ENCODE results near the gene TRPM3.

Gene TRPM3

GRCh38 chr9:70580606-70581195, 540.7 kb downstream of the TRPM3 start:
- H3K4me3 ChIP-seq (ENCODE audit: insufficient read length, low read depth), result no peak overlapping the region
- no peaks in the 10 kb centered on the region for H3K36me3 ChIP-seq (ENCODE audit: insufficient read depth, insufficient read length, low read length)
- H3K9ac ChIP-seq (ENCODE audit: insufficient read length, low read depth), result no peak overlapping the region
- no peak for TF ChIP-seq YY1 (IDR thresholded peaks at IDR 0.05; ENCODE audit: insufficient read depth, insufficient read length)
- no peak for TF ChIP-seq ZNF274 (IDR thresholded peaks at IDR 0.05; ENCODE audit: low read depth, low read length)
- TF ChIP-seq SUZ12 (IDR thresholded peaks at IDR 0.05; ENCODE audit: extremely low read depth, insufficient read depth, insufficient read length), result no peak
- no peaks in the 10 kb centered on the region for H3K9me3 ChIP-seq (ENCODE audit: insufficient read depth, low read length)
- no peak for DNase-seq (ENCODE audit: low read depth, low spot score)
- no peaks in the 10 kb centered on the region for H3K27me3 ChIP-seq (ENCODE audit: insufficient read depth, insufficient read length)
- H3K4me1 ChIP-seq (ENCODE audit: insufficient read depth, insufficient read length), result no peaks in the 10 kb centered on the region

DNA sequence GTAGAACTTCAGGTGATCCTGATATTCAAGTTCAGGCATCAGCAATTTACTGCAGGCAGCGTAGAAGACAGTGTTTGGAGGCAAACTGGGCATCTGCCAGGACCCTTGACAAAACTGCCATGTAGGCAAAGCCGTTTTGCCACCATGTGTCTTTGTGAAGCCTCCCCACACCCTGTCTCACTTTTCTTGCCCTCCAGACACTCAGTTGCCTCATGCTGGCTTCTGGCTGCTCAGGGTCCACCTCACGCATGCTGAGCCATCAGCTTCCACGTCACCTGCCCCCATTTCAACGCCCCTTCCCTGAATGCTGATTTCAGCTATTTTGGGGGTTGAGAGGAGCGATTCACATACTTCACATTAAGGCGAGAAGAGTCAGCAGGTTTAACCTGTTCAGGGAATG, 541.7 kb downstream of the TRPM3 start:
- Histone ChIP-seq H3K9ac (ENCODE audit: insufficient read length, low read depth) (no peak overlapping the region), H3K9me3 (ENCODE audit: insufficient read depth, low read length) (no peaks in the 10 kb centered on the region), H3K4me1 (ENCODE audit: insufficient read depth, insufficient read length) (no peaks in the 10 kb centered on the region), H3K27me3 (ENCODE audit: insufficient read depth, insufficient read length) (no peaks in the 10 kb centered on the region), H3K36me3 (ENCODE audit: insufficient read depth, insufficient read length, low read length) (no peaks in the 10 kb centered on the region), H3K4me3 (ENCODE audit: insufficient read length, low read depth) (no peak overlapping the region)
- no peak for DNase-seq (ENCODE audit: low read depth, low spot score)
- no peak for TF ChIP-seq ZNF274 (IDR thresholded peaks at IDR 0.05; ENCODE audit: low read depth, low read length)
- no peak for TF ChIP-seq YY1 (IDR thresholded peaks at IDR 0.05; ENCODE audit: insufficient read depth, insufficient read length)
- no peak for TF ChIP-seq SUZ12 (IDR thresholded peaks at IDR 0.05; ENCODE audit: extremely low read depth, insufficient read depth, insufficient read length)

DNA sequence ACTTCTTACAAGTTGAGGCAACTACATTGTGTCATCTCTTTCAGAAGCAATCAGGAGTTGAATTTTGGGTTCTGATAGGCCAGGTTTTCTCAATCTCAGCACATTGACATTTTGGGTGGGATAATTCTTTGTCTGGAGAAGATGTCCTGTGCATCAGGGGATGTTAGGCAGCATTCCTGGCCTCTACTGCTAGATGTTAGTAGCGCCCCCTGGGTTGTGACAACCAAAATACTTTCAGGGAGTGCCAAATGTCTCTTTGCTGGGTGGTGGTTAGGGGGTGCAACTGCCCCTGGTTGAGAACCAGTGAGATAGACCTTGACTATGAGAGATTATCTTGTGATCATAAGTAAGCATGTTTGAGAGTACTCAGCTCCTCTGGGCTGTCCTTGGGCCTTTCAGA, 542.7 kb downstream of the TRPM3 start:
- Histone ChIP-seq H3K9me3 (ENCODE audit: insufficient read depth, low read length) (no peaks in the 10 kb centered on the region), H3K4me1 (ENCODE audit: insufficient read depth, insufficient read length) (no peaks in the 10 kb centered on the region), H3K4me3 (ENCODE audit: insufficient read length, low read depth) (no peak overlapping the region), H3K36me3 (ENCODE audit: insufficient read depth, insufficient read length, low read length) (no peaks in the 10 kb centered on the region), H3K27me3 (ENCODE audit: insufficient read depth, insufficient read length) (no peaks in the 10 kb centered on the region), H3K9ac (ENCODE audit: insufficient read length, low read depth) (no peak overlapping the region)
- DNase-seq (ENCODE audit: low read depth, low spot score), result no peak
- TF ChIP-seq ZNF274 (IDR thresholded peaks at IDR 0.05; ENCODE audit: low read depth, low read length), result no peak

DNA sequence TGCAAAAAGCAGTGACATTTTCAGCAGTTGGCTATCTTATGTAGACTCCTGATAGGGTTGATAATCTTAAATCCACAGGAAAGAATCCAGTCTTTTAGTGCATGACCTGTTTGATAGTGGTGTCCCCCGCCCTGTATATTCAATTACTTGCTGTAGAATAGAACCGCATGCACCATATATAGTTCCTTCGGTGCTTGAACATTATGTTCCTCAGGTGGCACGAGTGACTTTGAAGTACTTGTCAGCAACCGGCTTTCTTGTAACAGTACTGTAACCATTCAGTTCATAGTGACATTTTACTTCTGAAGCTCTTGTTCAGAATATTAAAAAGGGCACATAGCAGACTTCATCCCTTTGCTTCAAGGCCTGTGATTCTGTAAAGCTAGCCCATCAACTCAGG, 543.8 kb downstream of the TRPM3 start:
- no peak for TF ChIP-seq YY1 (IDR thresholded peaks at IDR 0.05; ENCODE audit: insufficient read depth, insufficient read length)
- no peak for DNase-seq (ENCODE audit: low read depth, low spot score)

GRCh38 chr9:70576116-70576515, 545.3 kb downstream of the TRPM3 start:
- TF ChIP-seq YY1 (IDR thresholded peaks at IDR 0.05; ENCODE audit: insufficient read depth, insufficient read length) (no peak), ZNF274 (IDR thresholded peaks at IDR 0.05; ENCODE audit: low read depth, low read length) (no peak), SUZ12 (IDR thresholded peaks at IDR 0.05; ENCODE audit: extremely low read depth, insufficient read depth, insufficient read length) (no peak)
- Histone ChIP-seq H3K9ac (ENCODE audit: insufficient read length, low read depth) (no peak overlapping the region), H3K27me3 (ENCODE audit: insufficient read depth, insufficient read length) (no peaks in the 10 kb centered on the region), H3K36me3 (ENCODE audit: insufficient read depth, insufficient read length, low read length) (no peaks in the 10 kb centered on the region), H3K4me1 (ENCODE audit: insufficient read depth, insufficient read length) (no peaks in the 10 kb centered on the region), H3K4me3 (ENCODE audit: insufficient read length, low read depth) (no peak overlapping the region), H3K9me3 (ENCODE audit: insufficient read depth, low read length) (no peaks in the 10 kb centered on the region)
- DNase-seq (ENCODE audit: low read depth, low spot score), result no peak

More for the DNA sequence above, 543.8 kb downstream of the TRPM3 start:
- H3K4me1 ChIP-seq (ENCODE audit: insufficient read depth, insufficient read length), result no peaks in the 10 kb centered on the region
- H3K36me3 ChIP-seq (ENCODE audit: insufficient read depth, insufficient read length, low read length), result no peaks in the 10 kb centered on the region
- no peaks in the 10 kb centered on the region for H3K27me3 ChIP-seq (ENCODE audit: insufficient read depth, insufficient read length)
- no peak overlapping the region for H3K9ac ChIP-seq (ENCODE audit: insufficient read length, low read depth)
- H3K9me3 ChIP-seq (ENCODE audit: insufficient read depth, low read length), result no peaks in the 10 kb centered on the region
- H3K4me3 ChIP-seq (ENCODE audit: insufficient read length, low read depth), result no peak overlapping the region

- no peaks in the 10 kb centered on the region for H3K4me1 ChIP-seq (ENCODE audit: insufficient read depth, insufficient read length)
- no peak overlapping the region for H3K9ac ChIP-seq (ENCODE audit: insufficient read length, low read depth)
- H3K4me3 ChIP-seq (ENCODE audit: insufficient read length, low read depth), result no peak overlapping the region
- H3K9me3 ChIP-seq (ENCODE audit: insufficient read depth, low read length), result no peaks in the 10 kb centered on the region
- H3K27me3 ChIP-seq (ENCODE audit: insufficient read depth, insufficient read length), result no peaks in the 10 kb centered on the region
- TF ChIP-seq YY1 (IDR thresholded peaks at IDR 0.05; ENCODE audit: insufficient read depth, insufficient read length) (no peak), ZNF274 (IDR thresholded peaks at IDR 0.05; ENCODE audit: low read depth, low read length) (no peak), SUZ12 (IDR thresholded peaks at IDR 0.05; ENCODE audit: extremely low read depth, insufficient read depth, insufficient read length) (no peak)
- no peak for DNase-seq (ENCODE audit: low read depth, low spot score)
- no peaks in the 10 kb centered on the region for H3K36me3 ChIP-seq (ENCODE audit: insufficient read depth, insufficient read length, low read length)
These were observed 547.1 kb downstream of the TRPM3 start for GRCh38 chr9:70574151-70574837.

DNA sequence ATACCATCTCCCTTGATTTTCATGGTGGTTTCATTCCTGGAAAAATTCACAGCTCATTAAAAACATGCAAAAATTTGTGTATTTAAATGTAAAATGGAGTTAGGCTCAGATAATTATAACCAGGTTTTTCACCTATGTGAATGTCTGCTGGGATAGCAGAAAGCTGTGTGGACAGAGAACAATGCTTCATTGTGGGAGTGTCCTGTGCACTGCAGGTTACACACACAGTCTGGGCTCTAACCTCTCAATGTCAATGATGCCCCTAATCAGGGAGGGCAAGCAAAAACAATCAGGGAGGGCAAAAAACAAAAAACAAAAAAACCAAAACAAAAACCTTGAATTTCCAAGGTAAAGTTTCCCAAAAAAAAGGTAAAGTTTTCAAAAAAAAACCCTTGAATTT, 548.1 kb downstream of the TRPM3 start:
- Histone ChIP-seq H3K9me3 (ENCODE audit: insufficient read depth, low read length) (no peaks in the 10 kb centered on the region), H3K4me1 (ENCODE audit: insufficient read depth, insufficient read length) (no peaks in the 10 kb centered on the region), H3K27me3 (ENCODE audit: insufficient read depth, insufficient read length) (no peaks in the 10 kb centered on the region), H3K4me3 (ENCODE audit: insufficient read length, low read depth) (no peak overlapping the region), H3K9ac (ENCODE audit: insufficient read length, low read depth) (no peak overlapping the region), H3K36me3 (ENCODE audit: insufficient read depth, insufficient read length, low read length) (no peaks in the 10 kb centered on the region)
- TF ChIP-seq ZNF274 (IDR thresholded peaks at IDR 0.05; ENCODE audit: low read depth, low read length) (no peak), YY1 (IDR thresholded peaks at IDR 0.05; ENCODE audit: insufficient read depth, insufficient read length) (no peak), SUZ12 (IDR thresholded peaks at IDR 0.05; ENCODE audit: extremely low read depth, insufficient read depth, insufficient read length) (no peak)
- DNase-seq (ENCODE audit: low read depth, low spot score), result no peak

Data from NT2/D1 (cell line).